HL-60 (cell line): ENCODE data around the gene ACSL6.

Experiments
- GABPA ChIP-seq: IDR thresholded peaks from 2 replicates; pipeline ENCODE4 v1.6.1; 2012; ENCODE audit warnings: low read depth
- POLR2AphosphoS5 ChIP-seq: IDR thresholded peaks from 2 replicates; pipeline ENCODE4 v1.6.1; 2012; ENCODE audit warnings: low read depth
- TF ChIP-seq, protein P1 (sequence below): IDR thresholded peaks from one replicate; pipeline ENCODE4 v1.5.1; 2011; ENCODE audit warnings: low read length, control low read depth, inconsistent platforms; ENCODE audit not compliant: insufficient read depth

DNA sequence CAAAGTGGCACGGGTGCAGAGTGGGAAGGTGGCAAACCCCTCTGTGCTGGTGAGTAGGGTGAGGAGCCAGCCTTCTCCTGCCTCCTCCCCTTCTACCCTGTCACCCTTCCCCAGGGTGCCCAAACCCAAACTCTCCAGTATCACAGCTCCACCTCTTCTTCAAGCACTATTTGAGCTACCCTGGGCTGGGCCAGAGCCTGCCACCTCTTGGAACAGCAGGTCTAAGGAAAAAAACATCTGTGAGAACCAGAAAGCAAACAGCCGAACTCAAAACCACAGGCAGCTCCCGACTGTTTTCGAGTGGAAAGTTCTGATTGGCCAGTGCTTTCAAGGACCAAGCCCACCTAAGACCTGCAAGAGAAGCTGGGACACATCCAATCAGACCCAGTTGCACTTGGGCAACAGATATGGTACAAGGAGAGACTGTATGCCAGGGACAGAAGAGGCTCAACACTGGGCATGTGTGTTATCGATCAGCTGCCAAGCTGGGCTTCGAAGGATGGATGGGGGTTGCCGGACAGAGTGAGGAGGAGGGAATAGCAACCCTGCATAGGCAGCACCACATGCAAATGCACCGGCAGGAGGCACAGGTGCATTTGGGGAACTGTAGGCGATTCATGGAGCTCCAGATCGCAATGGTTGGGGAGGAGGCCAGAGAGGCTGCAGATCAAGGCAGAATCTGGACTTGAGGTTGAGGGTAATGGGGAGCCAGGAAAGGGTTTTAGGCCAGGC lies 19.7 kb downstream of the ACSL6 start:
- TF ChIP-seq, protein P1, sequence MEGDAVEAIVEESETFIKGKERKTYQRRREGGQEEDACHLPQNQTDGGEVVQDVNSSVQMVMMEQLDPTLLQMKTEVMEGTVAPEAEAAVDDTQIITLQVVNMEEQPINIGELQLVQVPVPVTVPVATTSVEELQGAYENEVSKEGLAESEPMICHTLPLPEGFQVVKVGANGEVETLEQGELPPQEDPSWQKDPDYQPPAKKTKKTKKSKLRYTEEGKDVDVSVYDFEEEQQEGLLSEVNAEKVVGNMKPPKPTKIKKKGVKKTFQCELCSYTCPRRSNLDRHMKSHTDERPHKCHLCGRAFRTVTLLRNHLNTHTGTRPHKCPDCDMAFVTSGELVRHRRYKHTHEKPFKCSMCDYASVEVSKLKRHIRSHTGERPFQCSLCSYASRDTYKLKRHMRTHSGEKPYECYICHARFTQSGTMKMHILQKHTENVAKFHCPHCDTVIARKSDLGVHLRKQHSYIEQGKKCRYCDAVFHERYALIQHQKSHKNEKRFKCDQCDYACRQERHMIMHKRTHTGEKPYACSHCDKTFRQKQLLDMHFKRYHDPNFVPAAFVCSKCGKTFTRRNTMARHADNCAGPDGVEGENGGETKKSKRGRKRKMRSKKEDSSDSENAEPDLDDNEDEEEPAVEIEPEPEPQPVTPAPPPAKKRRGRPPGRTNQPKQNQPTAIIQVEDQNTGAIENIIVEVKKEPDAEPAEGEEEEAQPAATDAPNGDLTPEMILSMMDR, result no peak
- no peak for TF ChIP-seq POLR2AphosphoS5
- TF ChIP-seq GABPA, result no peak
